ENCODE measurements around the gene CACNG5. TPM values are rescaled to one million over a fixed set of nuclear protein-coding genes. Genes with fewer than 3 reads are reported as not detected.

Gene CACNG5
- total RNA-seq, 6 experiments from 2014 or later, result not detected

GRCh38 chr17:66925811-66926500, 91.0 kb downstream of the CACNG5 start:
- no peak for TF ChIP-seq CTCF (IDR thresholded peaks at IDR 0.05)
- no peak for DNase-seq
- Mint-ChIP-seq H3K27me3 (ENCODE audit: insufficient read depth) (peaks cover 24% of the 10 kb centered on the region), H3K36me3 (ENCODE audit: low read depth) (no peaks in the 10 kb centered on the region), H3K27ac (no peak overlapping the region), H3K9me3 (no peaks in the 10 kb centered on the region), H3K4me3 (no peak overlapping the region), H3K4me1 (ENCODE audit: low read depth) (no peaks in the 10 kb centered on the region)

- H3K27ac Mint-ChIP-seq, result no peak overlapping the region
- H3K9me3 Mint-ChIP-seq, result no peaks in the 10 kb centered on the region
- H3K4me1 Mint-ChIP-seq (ENCODE audit: low read depth), result no peaks in the 10 kb centered on the region
- H3K36me3 Mint-ChIP-seq (ENCODE audit: low read depth), result no peaks in the 10 kb centered on the region
- H3K27me3 Mint-ChIP-seq (ENCODE audit: insufficient read depth), result peaks cover 20% of the 10 kb centered on the region
- DNase-seq, result no peak
- TF ChIP-seq CTCF (IDR thresholded peaks at IDR 0.05), result no peak
- H3K4me3 Mint-ChIP-seq, result no peak overlapping the region
These were observed 94.0 kb downstream of the CACNG5 start for GRCh38 chr17:66928949-66929348.

- no peak overlapping the region for H3K4me3 Mint-ChIP-seq
These were observed 94.7 kb downstream of the CACNG5 start for GRCh38 chr17:66929591-66929990.

GRCh38 chr17:66930933-66931332, 96.0 kb downstream of the CACNG5 start:
- no peak for DNase-seq
- Mint-ChIP-seq H3K36me3 (ENCODE audit: low read depth) (no peaks in the 10 kb centered on the region), H3K4me1 (ENCODE audit: low read depth) (no peaks in the 10 kb centered on the region), H3K4me3 (no peak overlapping the region), H3K9me3 (no peaks in the 10 kb centered on the region), H3K27me3 (ENCODE audit: insufficient read depth) (peaks cover 18% of the 10 kb centered on the region), H3K27ac (no peak overlapping the region)
- no peak for TF ChIP-seq CTCF (IDR thresholded peaks at IDR 0.05)

More at GRCh38 chr17:66929591-66929990, 94.7 kb downstream of the CACNG5 start:
- no peak for TF ChIP-seq CTCF (IDR thresholded peaks at IDR 0.05)
- no peaks in the 10 kb centered on the region for H3K4me1 Mint-ChIP-seq (ENCODE audit: low read depth)
- DNase-seq, result no peak
- no peaks in the 10 kb centered on the region for H3K36me3 Mint-ChIP-seq (ENCODE audit: low read depth)
- peaks cover 20% of the 10 kb centered on the region for H3K27me3 Mint-ChIP-seq (ENCODE audit: insufficient read depth)
- H3K27ac Mint-ChIP-seq, result no peak overlapping the region
- H3K9me3 Mint-ChIP-seq, result no peaks in the 10 kb centered on the region

- no peak for DNase-seq
- no peaks in the 10 kb centered on the region for H3K36me3 Mint-ChIP-seq (ENCODE audit: low read depth)
- no peaks in the 10 kb centered on the region for H3K4me1 Mint-ChIP-seq (ENCODE audit: low read depth)
- H3K9me3 Mint-ChIP-seq, result no peaks in the 10 kb centered on the region
- no peak overlapping the region for H3K4me3 Mint-ChIP-seq
- H3K27ac Mint-ChIP-seq, result no peak overlapping the region
- TF ChIP-seq CTCF (IDR thresholded peaks at IDR 0.05), result no peak
- H3K27me3 Mint-ChIP-seq (ENCODE audit: insufficient read depth), result peaks cover 16% of the 10 kb centered on the region
These were observed 97.4 kb downstream of the CACNG5 start for GRCh38 chr17:66932311-66932710.

Measured in HFFc6 (cell line).